HepG2 (cell line): ENCODE measurements around the gene CTNNBL1. TPM values are rescaled to one million over a fixed set of nuclear protein-coding genes. Genes with fewer than 3 reads are reported as not detected.

Source experiments
- ARID5B ChIP-seq: IDR thresholded peaks from 2 replicates; pipeline ENCODE4 v1.4.0; 2020; ENCODE audit warnings: mild to moderate bottlenecking, missing genetic modification reagents
- EP300 ChIP-seq, 3 experiments: sonication (generic) in 1 of 3; formaldehyde crosslinking in 1 of 3; IDR thresholded peaks; 2 replicates each; pipeline versions ENCODE4 v1.5.1 to v1.6.1; 2011 to 2020; ENCODE audit warnings: low read depth in 2 of 3, low read length in 2 of 3, borderline replicate concordance in 1 of 3, improper control_type of control experiment in 1 of 3, mild to moderate bottlenecking in 1 of 3, missing genetic modification reagents in 1 of 3, moderate library complexity in 1 of 3
- FOXO1 ChIP-seq: sonication (generic); formaldehyde crosslinking; IDR thresholded peaks from 2 replicates; pipeline ENCODE4 v1.4.0; 2020; ENCODE audit warnings: missing genetic modification reagents
- GATAD2A ChIP-seq: IDR thresholded peaks from 2 replicates; pipeline ENCODE4 v1.6.1; 2016
- HOXA3 ChIP-seq: sonication (generic); formaldehyde crosslinking; IDR thresholded peaks from 2 replicates; pipeline ENCODE4 v1.5.0; 2020; ENCODE audit warnings: missing genetic modification reagents
- JDP2 ChIP-seq: sonication (generic); formaldehyde crosslinking; IDR thresholded peaks from 2 replicates; pipeline ENCODE4 v1.8.1; 2022; ENCODE audit warnings: missing genetic modification reagents, borderline replicate concordance
- MAFK ChIP-seq, 2 experiments: IDR thresholded peaks in 1 of 2; conservative IDR thresholded peaks in 1 of 2; 2 replicates each; pipeline ENCODE4 v1.6.1; 2011; ENCODE audit warnings: improper control_type of control experiment in 2 of 2, low read length in 2 of 2
- SP5 ChIP-seq: IDR thresholded peaks from 2 replicates; pipeline ENCODE4 v1.6.1; 2016; ENCODE audit warnings: low read depth, borderline replicate concordance
- TCF7 ChIP-seq: sonication (generic); IDR thresholded peaks from 2 replicates; pipeline ENCODE4 v1.6.1; 2016; ENCODE audit warnings: antibody characterized with exemption, low read depth
- ZFY ChIP-seq: sonication (generic); formaldehyde crosslinking; IDR thresholded peaks from 2 replicates; pipeline ENCODE4 v1.4.0; 2020; ENCODE audit warnings: missing genetic modification reagents
- ZNF276 ChIP-seq: sonication (generic); formaldehyde crosslinking; IDR thresholded peaks from 2 replicates; pipeline ENCODE4 v1.4.0; 2020; ENCODE audit warnings: mild to moderate bottlenecking, low read depth, missing genetic modification reagents
- ZNF362 ChIP-seq: sonication (generic); formaldehyde crosslinking; IDR thresholded peaks from 2 replicates; pipeline ENCODE4 v1.4.0; 2020; ENCODE audit warnings: missing genetic modification reagents, mild to moderate bottlenecking, borderline replicate concordance
- ZNF710 ChIP-seq: sonication (generic); formaldehyde crosslinking; IDR thresholded peaks from 2 replicates; pipeline ENCODE4 v1.5.0; 2020; ENCODE audit warnings: mild to moderate bottlenecking, missing genetic modification reagents, borderline replicate concordance
- polyA plus RNA-seq, 8 experiments: library from polyadenylated mRNA; depleted of rRNA in 3 of 8; stranded (reverse) in 7 of 8; unstranded in 1 of 8; fragments of >200 nt; fragmentation: Illumina TruSeq in 4 of 8; extraction: Trizol in 4 of 8; gene quantifications; 2 replicates each; pipeline versions ENCODE4 v1.2.1 to v1.2.3, GENCODE V29; 2011 to 2016; ENCODE audit warnings: low read depth in 4 of 8, missing spikeins in 1 of 8, mixed read lengths in 1 of 8; ENCODE audit not compliant: insufficient read depth in 1 of 8
- total RNA-seq, 5 experiments: library from RNA; depleted of rRNA; stranded (reverse); fragments of >200 nt; fragmentation: Illumina TruSeq; extraction: Trizol; gene quantifications; 2 replicates each; pipeline ENCODE4 v1.2.3, GENCODE V29; 2016; ENCODE audit warnings: low read depth in 1 of 5

The CTNNBL1 gene
- total and polyA plus RNA-seq, 2 of the 13 experiments (the other 11 are each of a cell fraction or from before 2014, with no cell fraction given) = 49.3 to 94.6 TPM

DNA sequence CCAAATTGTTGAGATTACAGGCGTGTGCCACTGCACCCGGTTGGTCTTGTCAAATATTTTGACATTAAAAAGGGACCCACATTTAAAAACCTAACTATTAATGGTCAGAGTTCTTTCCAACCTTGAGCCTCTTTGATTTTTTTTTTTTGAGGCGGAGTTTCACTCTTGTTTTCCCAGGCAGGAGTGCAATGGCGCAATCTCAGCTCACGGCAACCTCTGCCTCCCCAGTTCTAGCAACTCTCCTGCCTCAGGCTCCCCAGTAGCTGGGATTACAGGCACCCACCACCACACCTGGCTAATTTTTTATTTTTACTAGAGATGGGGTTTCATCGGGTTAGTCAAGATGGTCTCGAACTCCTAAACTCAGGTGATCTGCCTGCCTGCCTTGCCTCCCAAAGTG is 31.3 kb downstream of the CTNNBL1 start (continued):
- TF ChIP-seq ZNF276 (CRISPR knock-in tag) = no peak
- TF ChIP-seq TCF7 = peak; percentile 39; the same call in 1 of the 2 replicates
- TF ChIP-seq ZNF362 (CRISPR knock-in tag) = peak; percentile 92
- peak; percentile 24; the same call in 1 of the 2 replicates for TF ChIP-seq ARID5B (CRISPR knock-in tag)
- TF ChIP-seq EP300 (IDR thresholded peaks at IDR 0.05; ENCODE audit: low read depth in 2 of 2, low read length in 2 of 2) = 0 out of 4 replicates have a peak, but pooled peaks of 1 of the 2 experiments have one; percentile 18
- TF ChIP-seq EP300 (CRISPR knock-in tag; IDR thresholded peaks at IDR 0.05; ENCODE audit: borderline replicate concordance) = no peak
- 0 out of 2 replicates have a peak, but pooled peaks have one; percentile 26 for TF ChIP-seq ZFY
- no peak for TF ChIP-seq MAFK (conservative IDR thresholded peaks at IDR 0.05 in 1 of 2, IDR thresholded peaks at IDR 0.05 in 1 of 2; ENCODE audit: low read length in 2 of 2)
- TF ChIP-seq ZNF710 (CRISPR knock-in tag) = no peak
- TF ChIP-seq SP5 (CRISPR knock-in tag) = peak; percentile 78
- peak; percentile 56 for TF ChIP-seq HOXA3 (CRISPR knock-in tag)
- TF ChIP-seq GATAD2A (CRISPR knock-in tag) = 0 out of 2 replicates have a peak, but pooled peaks have one; percentile 22
- peak; percentile 31; the same call in 1 of the 2 replicates for TF ChIP-seq FOXO1 (CRISPR knock-in tag)
- TF ChIP-seq JDP2 (CRISPR knock-in tag) = no peak
- TF ChIP-seq, all 625 proteins: peak for 24
